ENCODE results near the gene SENP5. TPM values are rescaled to one million over a fixed set of nuclear protein-coding genes. Genes with fewer than 3 reads are reported as not detected.

SENP5 gene
- total RNA-seq, 2 experiments from 2014 or later, result 62.7 to 64.7 TPM

- Histone ChIP-seq H3K27me3 (ENCODE audit: control insufficient read depth in 1 of 2, insufficient read depth in 2 of 2, low read length in 2 of 2) (no peaks in the 10 kb centered on the region), H3K4me3 (ENCODE audit: low read length) (no peak overlapping the region), H3K4me1 (ENCODE audit: insufficient read depth, low read length) (no peaks in the 10 kb centered on the region), H3K27ac (ENCODE audit: low read depth in 1 of 2, low read length in 2 of 2) (no peak overlapping the region), H3K36me3 (ENCODE audit: insufficient read depth, low read length) (peaks cover 66% of the 10 kb centered on the region), H3K9me3 (ENCODE audit: control insufficient read depth in 1 of 2, insufficient read depth in 1 of 2, low read length in 2 of 2) (peaks cover 0 to 4% of the 10 kb centered on the region in 2 experiments)
- TF ChIP-seq CTCF (IDR thresholded peaks at IDR 0.05), result no peak
- POLR2A ChIA-PET, result no interaction called here
- Mint-ChIP-seq H3K27ac (no peak overlapping the region), H3K36me3 (ENCODE audit: low read depth) (peaks cover 82% of the 10 kb centered on the region), H3K4me1 (ENCODE audit: low read depth) (peaks cover 9% of the 10 kb centered on the region), H3K4me3 (no peak overlapping the region), H3K27me3 (no peaks in the 10 kb centered on the region), H3K9me3 (no peaks in the 10 kb centered on the region)
- ATAC-seq (ENCODE audit: poor library complexity) (no peak), DNase-seq (no peak)
- CTCF ChIA-PET, result no interaction called here
- intact Hi-C loops (cut with DNase I, micrococcal nuclease), result no loop called here
Observed at GRCh38 chr3:196901768-196902167, 34.0 kb downstream of the SENP5 start.

DNA sequence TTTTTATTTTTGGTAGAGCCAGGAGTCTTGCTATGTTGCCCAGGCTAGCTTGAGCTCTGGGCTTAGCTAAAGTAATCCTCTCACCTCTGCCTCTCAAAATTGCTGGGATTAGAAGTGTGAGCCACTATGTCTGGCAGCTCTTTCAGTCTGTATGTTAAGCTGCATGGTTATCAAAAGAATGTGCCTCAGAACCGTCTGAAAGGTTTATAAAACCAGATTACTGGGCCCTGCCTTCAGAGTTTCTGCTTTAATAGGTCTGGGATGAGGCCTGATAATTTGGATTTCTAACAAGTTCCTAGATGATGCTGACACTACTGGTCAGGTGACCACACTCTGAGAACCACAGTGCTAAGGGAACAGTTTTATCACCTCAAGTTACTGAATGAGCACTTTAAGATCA, 34.6 kb downstream of the SENP5 start:
- Mint-ChIP-seq H3K27ac (no peak overlapping the region), H3K27me3 (no peaks in the 10 kb centered on the region), H3K9me3 (no peaks in the 10 kb centered on the region), H3K36me3 (ENCODE audit: low read depth) (peaks cover 84% of the 10 kb centered on the region), H3K4me1 (ENCODE audit: low read depth) (peaks cover 4% of the 10 kb centered on the region), H3K4me3 (no peak overlapping the region)
- ChIA-PET POLR2A (no interaction called here), CTCF (no interaction called here)
- Histone ChIP-seq H3K4me3 (ENCODE audit: low read length) (no peak overlapping the region), H3K9me3 (ENCODE audit: control insufficient read depth in 1 of 2, insufficient read depth in 1 of 2, low read length in 2 of 2) (peaks cover 0 to 4% of the 10 kb centered on the region in 2 experiments), H3K27me3 (ENCODE audit: control insufficient read depth in 1 of 2, insufficient read depth in 2 of 2, low read length in 2 of 2) (no peaks in the 10 kb centered on the region), H3K4me1 (ENCODE audit: insufficient read depth, low read length) (no peaks in the 10 kb centered on the region), H3K27ac (ENCODE audit: low read depth in 1 of 2, low read length in 2 of 2) (no peak overlapping the region), H3K36me3 (ENCODE audit: insufficient read depth, low read length) (peaks cover 67% of the 10 kb centered on the region)
- intact Hi-C loops (cut with DNase I, micrococcal nuclease), result no loop called here
- no peak for ATAC-seq (ENCODE audit: poor library complexity)
- TF ChIP-seq CTCF (IDR thresholded peaks at IDR 0.05), result no peak
- DNase-seq, result no peak

DNA sequence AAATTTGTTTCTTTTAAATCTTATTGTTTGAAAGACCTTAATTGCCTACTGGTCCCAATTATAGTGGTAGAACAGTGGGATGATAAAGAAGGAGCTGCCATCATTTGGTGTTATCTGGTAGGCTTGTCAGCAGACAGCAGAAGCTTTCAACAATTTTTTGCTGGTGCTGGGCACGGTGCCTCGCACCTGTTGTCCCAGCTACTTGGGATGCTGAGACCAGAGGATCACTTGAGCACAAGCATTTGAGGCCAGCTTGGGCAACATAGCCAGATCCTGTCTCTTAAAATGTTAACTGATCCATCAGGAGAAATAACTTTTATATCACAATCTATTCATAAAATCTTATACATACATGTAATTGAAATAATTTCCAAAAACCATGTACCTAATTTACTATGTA, 36.0 kb downstream of the SENP5 start:
- H3K4me3 ChIP-seq (ENCODE audit: low read length), result no peak overlapping the region
- Mint-ChIP-seq H3K27me3 (no peaks in the 10 kb centered on the region), H3K9me3 (no peaks in the 10 kb centered on the region), H3K36me3 (ENCODE audit: low read depth) (peaks cover 94% of the 10 kb centered on the region), H3K4me1 (ENCODE audit: low read depth) (no peaks in the 10 kb centered on the region), H3K27ac (no peak overlapping the region), H3K4me3 (no peak overlapping the region)
- ChIA-PET POLR2A (no interaction called here), CTCF (no interaction called here)
- intact Hi-C loops (cut with DNase I, micrococcal nuclease), result no loop called here
- DNase-seq (no peak), ATAC-seq (ENCODE audit: poor library complexity) (no peak)
- peaks cover 0 to under 1% of the 10 kb centered on the region in 2 experiments for H3K9me3 ChIP-seq (ENCODE audit: control insufficient read depth in 1 of 2, insufficient read depth in 1 of 2, low read length in 2 of 2)
- peaks cover 67% of the 10 kb centered on the region for H3K36me3 ChIP-seq (ENCODE audit: insufficient read depth, low read length)
- H3K27me3 ChIP-seq (ENCODE audit: control insufficient read depth in 1 of 2, insufficient read depth in 2 of 2, low read length in 2 of 2), result no peaks in the 10 kb centered on the region
- H3K4me1 ChIP-seq (ENCODE audit: insufficient read depth, low read length), result no peaks in the 10 kb centered on the region
- TF ChIP-seq CTCF (IDR thresholded peaks at IDR 0.05), result no peak
- H3K27ac ChIP-seq (ENCODE audit: low read depth in 1 of 2, low read length in 2 of 2), result no peak overlapping the region
